K562 (cell line): ENCODE measurements around the gene CLDN24. TPM values are rescaled to one million over a fixed set of nuclear protein-coding genes. Genes with fewer than 3 reads are reported as not detected.

Experiments used
- CBFA2T3 ChIP-seq: fragments of 450-650 bp; IDR thresholded peaks from 2 replicates; pipeline ENCODE4 v1.6.1; 2017
- CHD1 ChIP-seq: fragments of 200-600 bp; sonication (generic); IDR thresholded peaks from one replicate; pipeline ENCODE4 v1.6.1; 2012; ENCODE audit warnings: mild to moderate bottlenecking, moderate library complexity, low read length, inconsistent platforms
- CREM ChIP-seq: IDR thresholded peaks from 2 replicates; pipeline ENCODE4 v1.6.1; 2014; ENCODE audit warnings: antibody characterized with exemption, low read depth
- ELK3 ChIP-seq: fragments of 450-650 bp; formaldehyde crosslinking; IDR thresholded peaks from 2 replicates; pipeline ENCODE4 v1.4.0; 2020; ENCODE audit warnings: mild to moderate bottlenecking
- EZH2 ChIP-seq: IDR thresholded peaks from 2 replicates; pipeline ENCODE4 v1.6.1; 2012; ENCODE audit warnings: low read depth, mild to moderate bottlenecking, inconsistent platforms, low read length, borderline replicate concordance
- FOS ChIP-seq: IDR thresholded peaks from 3 replicates; pipeline ENCODE4 v1.6.1; 2011; ENCODE audit not compliant: insufficient read length; ENCODE audit errors: extremely low read depth
- MAZ ChIP-seq, 2 experiments: fragments of 450-650 bp in 1 of 2; sonication (generic) in 1 of 2; formaldehyde crosslinking; IDR thresholded peaks in 1 of 2; conservative IDR thresholded peaks in 1 of 2; 2 replicates each; pipeline versions ENCODE4 v1.4.0 to v1.5.0; 2020; ENCODE audit warnings: mild to moderate bottlenecking in 1 of 2, missing genetic modification reagents in 1 of 2
- REST ChIP-seq, 2 experiments: fragments of 450-650 bp; formaldehyde crosslinking in 1 of 2; IDR thresholded peaks; 2 replicates each; pipeline versions ENCODE4 v1.4.0 to v1.6.1; 2014 to 2020; ENCODE audit warnings: mild to moderate bottlenecking in 2 of 2, borderline replicate concordance in 1 of 2, low read depth in 1 of 2
- RUNX1 ChIP-seq: sonication (generic); IDR thresholded peaks from 2 replicates; pipeline ENCODE4 v1.6.1; 2016; ENCODE audit warnings: antibody characterized with exemption, low read depth
- SMAD1 ChIP-seq: fragments of 150-350 bp; IDR thresholded peaks from 2 replicates; pipeline ENCODE4 v1.6.1; 2014; ENCODE audit warnings: low read length, low read depth; ENCODE audit not compliant: partially characterized antibody
- TBP ChIP-seq: optimal IDR thresholded peaks from 2 replicates; pipeline ENCODE3; 2011; ENCODE audit warnings: low read depth, low read length, improper control_type of control experiment
- ZNF124 ChIP-seq: sonication (generic); formaldehyde crosslinking; IDR thresholded peaks from 2 replicates; pipeline ENCODE4 v1.8.1; 2022; ENCODE audit warnings: missing genetic modification reagents
- ZNF143 ChIP-seq: sonication (generic); formaldehyde crosslinking; IDR thresholded peaks from 2 replicates; pipeline ENCODE4 v1.9.0; 2022; ENCODE audit warnings: mild to moderate bottlenecking, missing genetic modification reagents
- ZNF174 ChIP-seq: fragments of 250-450 bp; sonication (Bioruptor Pico); IDR thresholded peaks from 2 replicates; pipeline ENCODE4 v1.4.0; 2020; ENCODE audit warnings: mild to moderate bottlenecking
- ZNF282 ChIP-seq: sonication (generic); formaldehyde crosslinking; IDR thresholded peaks from 2 replicates; pipeline ENCODE4 v1.8.1; 2023; ENCODE audit warnings: missing genetic modification reagents
- ZNF311 ChIP-seq: fragments of 250-450 bp; sonication (Bioruptor Pico); IDR thresholded peaks from 2 replicates; pipeline ENCODE4 v1.4.0; 2020; ENCODE audit warnings: mild to moderate bottlenecking, moderate library complexity
- ZNF316 ChIP-seq: fragments of 450-650 bp; IDR thresholded peaks from 2 replicates; pipeline ENCODE4 v1.6.1; 2016
- ZNF384 ChIP-seq: IDR thresholded peaks from 2 replicates; pipeline ENCODE4 v1.6.1; 2012; ENCODE audit warnings: low read depth, low read length, improper control_type of control experiment
- ZNF584 ChIP-seq: fragments of 200-800 bp; sonication (Bioruptor generic); IDR thresholded peaks from 2 replicates; pipeline ENCODE4 v1.6.1; 2016; ENCODE audit warnings: low read depth, mild to moderate bottlenecking, missing genetic modification characterization, missing compliant biosample characterization
- ZNF778 ChIP-seq: fragments of 450-650 bp; formaldehyde crosslinking; IDR thresholded peaks from 2 replicates; pipeline ENCODE4 v1.4.0; 2020; ENCODE audit warnings: mild to moderate bottlenecking, moderate library complexity
- polyA plus RNA-seq, 8 experiments: library from polyadenylated mRNA; depleted of rRNA in 4 of 8; stranded (reverse) in 5 of 8; unstranded in 3 of 8; fragments of >200 nt; fragmentation: Nextera tagmentation in 2 of 8; fragmentation: Illumina TruSeq in 1 of 8; extraction: Ambion mirVana in 2 of 8; extraction: Trizol in 1 of 8; gene quantifications; 2 replicates each; pipeline versions ENCODE4 v1.2.1 to v1.2.3, GENCODE V29; 2011 to 2014; ENCODE audit warnings: inconsistent platforms in 1 of 8, missing spikeins in 1 of 8
- total RNA-seq, 7 experiments: library from RNA; depleted of rRNA in 6 of 7; stranded (reverse); fragments of >200 nt in 6 of 7; fragmentation: Illumina TruSeq in 2 of 7; extraction: Trizol in 2 of 7; gene quantifications; 2 replicates each; pipeline versions ENCODE4 v1.2.1 to v1.2.3, GENCODE V29; 2011 to 2021; ENCODE audit warnings: low replicate concordance in 1 of 7

CLDN24 gene
- total and polyA plus RNA-seq, 9 of the 15 experiments (the other 6 are each of a cell fraction or from before 2014, with no cell fraction given), result not detected

- TF ChIP-seq CREM (no peak), ZNF384 (no peak), RUNX1 (no peak), TBP (no peak), ZNF143 (CRISPR knock-in tag) (no peak), EZH2 (no peak), FOS (peak; percentile 18), CBFA2T3 (peak; percentile 23; the same call in 1 of the 2 replicates), ZNF316 (no peak), ZNF174 (CRISPR knock-in tag) (no peak), ZNF282 (CRISPR knock-in tag) (no peak), CHD1 (no peak), MAZ (CRISPR knock-in tag; conservative IDR thresholded peaks at IDR 0.05 in 1 of 2, IDR thresholded peaks at IDR 0.05 in 1 of 2) (no peak), ZNF124 (CRISPR knock-in tag) (no peak), ELK3 (no peak), ZNF311 (peak; percentile 29; the same call in 1 of the 2 replicates), REST (IDR thresholded peaks at IDR 0.05; ENCODE audit: borderline replicate concordance) (peak; percentile 40), REST (CRISPR knock-in tag; IDR thresholded peaks at IDR 0.05; ENCODE audit: low read depth) (no peak), ZNF584 (CRISPR knock-in tag) (peak; percentile 94), ZNF778 (CRISPR knock-in tag) (no peak), SMAD1 (no peak)
Observed at GRCh38 chr4:183335369-183335940, 13.2 kb upstream of the CLDN24 start (continued).
